ENCODE data around the gene EID3.

The EID3 gene

DNA sequence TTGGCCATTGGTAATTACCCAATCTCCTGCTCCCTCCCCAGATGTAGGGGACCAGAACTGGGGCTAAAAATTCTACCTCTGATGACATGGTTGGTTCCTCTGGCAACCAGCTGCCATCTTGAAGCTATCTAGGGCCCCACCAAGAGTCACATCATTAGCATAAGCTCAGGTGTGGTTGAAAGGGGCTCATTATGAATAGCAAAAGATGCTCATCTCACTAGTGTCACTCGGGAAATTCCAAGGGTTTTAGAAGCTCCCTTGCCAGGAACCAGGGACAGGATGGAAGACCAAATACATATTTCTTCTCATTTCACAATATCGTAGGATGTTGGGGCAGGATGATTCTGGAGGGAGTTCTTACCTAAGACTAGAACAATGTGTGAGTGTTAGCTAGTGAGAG is 38.6 kb downstream of the EID3 start:
- DNase-seq, result no peak

DNA sequence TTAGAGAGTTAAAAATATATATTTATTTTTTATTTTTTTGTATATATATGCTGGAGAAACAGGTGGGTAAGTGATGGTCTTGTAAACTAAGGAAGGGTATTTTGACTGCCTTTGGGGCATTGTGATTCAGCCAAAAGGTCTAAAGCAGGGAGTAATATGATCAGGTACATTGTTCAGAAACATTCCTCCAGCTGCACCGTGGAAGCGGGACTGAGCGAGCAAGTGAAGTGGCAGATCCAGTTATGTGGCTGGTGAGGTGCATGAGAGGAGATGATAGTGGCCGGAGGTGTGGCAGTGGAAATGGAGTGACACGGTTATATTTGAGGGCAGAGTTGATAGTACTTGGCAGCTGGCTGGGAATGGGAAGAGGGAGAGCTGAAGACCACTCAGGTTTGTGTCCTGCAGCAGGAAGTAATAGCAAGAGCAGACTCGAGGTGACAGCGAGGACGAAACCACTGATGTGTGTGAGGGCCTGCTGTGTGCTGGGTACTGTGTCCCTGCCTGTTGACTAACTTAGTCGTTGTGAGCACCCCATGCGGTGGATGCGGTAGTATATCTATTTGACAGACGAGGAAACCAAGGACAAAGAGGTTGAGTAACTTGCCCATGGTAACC is 39.2 kb downstream of the EID3 start:
- DNase-seq, result no peak

DNA sequence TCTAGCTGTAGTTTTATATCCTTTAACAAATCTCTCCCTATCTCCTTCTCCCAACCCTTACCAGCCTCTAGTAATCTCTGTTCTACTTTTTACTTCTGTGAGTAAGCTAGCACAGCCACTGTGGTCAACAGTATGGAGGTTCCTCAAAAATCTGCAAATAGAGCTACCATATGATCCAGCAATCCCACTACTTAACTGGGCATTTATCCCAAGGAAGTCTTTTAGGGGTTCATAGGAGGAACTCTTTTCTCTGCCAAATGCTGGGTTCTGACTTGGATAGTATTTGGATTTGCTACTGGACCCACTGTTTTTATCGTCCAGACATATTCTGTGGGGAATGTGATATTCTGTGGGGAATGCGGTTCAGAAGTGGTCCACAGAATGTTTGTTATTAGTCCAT is 41.1 kb downstream of the EID3 start:
- no peak for DNase-seq

DNA sequence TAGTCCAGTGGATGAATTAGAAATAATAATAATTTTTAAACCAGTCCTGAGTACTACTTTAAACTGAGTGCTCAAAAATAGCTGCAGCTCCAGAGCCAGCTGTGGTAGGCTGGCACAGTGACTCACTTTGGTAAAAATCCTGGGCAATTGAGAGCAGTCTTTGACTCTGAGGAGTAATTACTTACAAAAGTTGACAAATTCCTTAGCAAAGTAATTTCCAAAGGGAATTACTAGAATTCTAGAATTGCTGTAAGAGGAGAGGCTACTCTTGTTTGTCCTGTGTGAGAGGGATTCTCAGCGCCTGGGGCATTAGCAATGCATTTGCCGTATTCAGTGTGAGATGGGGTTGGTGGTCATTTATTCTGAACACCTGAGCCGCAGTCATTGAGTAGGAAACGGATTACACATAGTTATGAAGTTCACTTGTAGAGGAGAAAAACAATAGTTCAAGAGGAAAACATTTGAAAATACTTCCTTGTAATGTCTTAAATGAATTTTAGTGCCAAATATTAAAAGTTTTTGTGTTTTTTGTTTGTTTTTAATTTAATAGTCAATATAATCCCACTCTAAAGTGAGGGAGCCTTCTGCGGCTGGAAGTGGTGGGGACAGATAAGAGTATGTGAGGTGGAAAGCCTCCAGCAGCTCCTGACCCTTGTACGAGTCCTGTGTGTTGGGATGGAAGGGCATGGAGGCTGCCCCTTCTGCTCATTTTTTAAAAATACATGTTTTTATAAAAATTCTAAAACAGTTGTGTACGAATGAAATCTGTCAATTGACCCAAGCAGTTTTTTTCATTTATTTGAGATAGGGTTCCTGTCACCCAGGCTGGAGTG is 41.9 kb downstream of the EID3 start:
- DNase-seq, result no peak

DNA sequence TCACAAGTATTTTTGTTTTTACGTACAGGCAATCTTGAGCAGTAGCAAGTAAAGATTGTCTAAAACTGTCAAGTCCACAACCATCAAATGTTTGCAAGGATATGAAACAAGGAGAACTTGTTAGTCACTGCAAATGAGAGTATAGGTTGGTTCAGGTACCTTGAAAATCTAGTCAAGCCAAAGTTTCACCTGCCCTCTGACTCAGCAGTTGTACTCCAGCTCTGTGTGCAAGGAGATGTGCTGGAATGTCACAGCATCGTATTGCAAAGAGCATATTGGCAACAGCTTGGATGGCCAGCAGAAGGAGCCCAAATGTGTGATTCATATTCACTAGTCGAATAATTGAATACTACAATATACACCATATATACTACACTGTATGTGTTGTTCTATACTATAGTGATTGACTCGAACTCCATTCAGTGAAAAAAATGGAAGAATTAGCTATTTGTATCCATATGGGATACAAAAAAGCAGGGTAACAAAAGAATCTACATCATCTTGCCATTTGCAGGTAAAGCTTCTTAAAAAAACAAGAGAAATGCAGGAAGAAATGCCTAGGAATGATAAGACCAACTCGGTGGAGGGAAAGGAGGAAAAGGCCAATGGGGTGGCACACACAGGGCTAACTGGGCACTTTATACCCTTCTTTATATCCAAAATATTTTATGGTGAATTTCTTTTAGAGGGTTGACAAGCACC is 44.0 kb downstream of the EID3 start:
- no peak for DNase-seq

DNA sequence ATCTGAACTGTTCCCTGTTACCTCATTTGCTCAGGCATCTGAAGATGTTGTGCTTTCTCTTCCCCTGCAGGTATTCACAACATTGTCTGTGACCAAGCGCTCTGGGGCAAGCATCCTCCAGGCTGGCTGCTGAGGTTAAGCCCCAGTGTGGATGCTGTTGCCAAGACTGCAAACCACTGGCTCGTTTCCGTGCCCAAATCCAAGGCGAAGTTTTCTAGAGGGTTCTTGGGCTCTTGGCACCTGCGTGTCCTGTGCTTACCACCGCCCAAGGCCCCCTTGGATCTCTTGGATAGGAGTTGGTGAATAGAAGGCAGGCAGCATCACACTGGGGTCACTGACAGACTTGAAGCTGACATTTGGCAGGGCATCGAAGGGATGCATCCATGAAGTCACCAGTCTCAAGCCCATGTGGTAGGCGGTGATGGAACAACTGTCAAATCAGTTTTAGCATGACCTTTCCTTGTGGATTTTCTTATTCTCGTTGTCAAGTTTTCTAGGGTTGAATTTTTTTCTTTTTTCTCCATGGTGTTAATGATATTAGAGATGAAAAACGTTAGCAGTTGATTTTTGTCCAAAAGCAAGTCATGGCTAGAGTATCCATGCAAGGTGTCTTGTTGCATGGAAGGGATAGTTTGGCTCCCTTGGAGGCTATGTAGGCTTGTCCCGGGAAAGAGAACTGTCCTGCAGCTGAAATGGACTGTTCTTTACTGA is 44.9 kb downstream of the EID3 start:
- DNase-seq, result no peak

DNA sequence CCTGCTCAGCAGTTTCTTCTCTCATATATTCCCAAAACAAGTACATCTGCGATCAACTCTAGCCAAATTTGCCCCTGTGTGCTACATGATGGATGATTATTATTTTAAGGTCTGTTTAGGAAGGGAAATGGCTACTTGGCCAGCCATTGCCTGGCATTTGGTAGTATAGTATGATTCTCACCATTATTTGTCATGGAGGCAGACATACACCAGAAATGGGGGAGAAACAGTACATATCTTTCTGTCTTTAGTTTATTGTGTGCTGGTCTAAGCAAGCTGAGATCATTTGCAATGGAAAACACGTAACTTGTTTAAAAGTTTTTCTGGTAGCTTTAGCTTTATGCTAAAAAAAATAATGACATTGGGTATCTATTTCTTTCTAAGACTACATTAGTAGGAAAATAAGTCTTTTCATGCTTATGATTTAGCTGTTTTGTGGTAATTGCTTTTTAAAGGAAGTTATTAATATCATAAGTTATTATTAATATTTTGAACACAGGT is 45.5 kb downstream of the EID3 start:
- DNase-seq, result no peak

DNA sequence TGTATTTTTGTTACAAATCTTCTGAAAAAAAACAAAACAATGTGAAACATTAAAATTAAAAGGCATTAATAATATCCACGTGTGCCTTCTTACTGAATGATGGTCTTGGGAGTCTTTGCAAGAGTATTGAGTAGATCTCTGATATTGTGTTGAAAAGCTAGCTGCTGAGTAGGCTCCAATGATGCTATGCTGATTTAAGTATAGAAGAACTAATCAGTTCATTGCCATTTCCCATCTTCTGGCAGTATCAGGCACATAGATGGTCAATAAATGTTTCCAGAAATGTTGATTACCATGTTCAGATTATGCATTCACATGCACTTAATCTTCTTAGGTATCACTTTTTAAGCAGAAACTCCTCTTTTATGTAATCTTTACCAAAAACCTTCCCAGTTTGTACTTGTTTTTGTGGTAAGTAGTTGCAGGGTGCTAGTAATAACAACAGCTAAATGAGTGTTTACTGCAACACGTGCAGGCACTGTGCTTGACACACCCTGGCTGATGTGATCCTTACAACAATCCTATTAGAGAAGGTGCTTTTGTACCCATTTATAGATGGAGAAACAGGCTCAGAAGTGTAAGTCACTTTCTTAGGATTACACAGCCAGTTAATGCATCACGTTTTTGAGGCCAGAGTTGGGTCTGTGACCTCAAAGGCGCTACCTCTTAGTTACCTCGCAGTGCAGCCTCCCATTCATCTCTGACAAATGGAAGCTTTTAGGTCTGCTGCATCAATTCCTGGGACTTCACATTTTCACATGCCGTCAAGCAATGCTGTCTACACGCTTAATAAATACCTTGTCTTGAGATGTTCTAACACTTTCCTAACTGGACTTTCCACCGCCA is 46.9 kb downstream of the EID3 start:
- DNase-seq, result no peak

DNA sequence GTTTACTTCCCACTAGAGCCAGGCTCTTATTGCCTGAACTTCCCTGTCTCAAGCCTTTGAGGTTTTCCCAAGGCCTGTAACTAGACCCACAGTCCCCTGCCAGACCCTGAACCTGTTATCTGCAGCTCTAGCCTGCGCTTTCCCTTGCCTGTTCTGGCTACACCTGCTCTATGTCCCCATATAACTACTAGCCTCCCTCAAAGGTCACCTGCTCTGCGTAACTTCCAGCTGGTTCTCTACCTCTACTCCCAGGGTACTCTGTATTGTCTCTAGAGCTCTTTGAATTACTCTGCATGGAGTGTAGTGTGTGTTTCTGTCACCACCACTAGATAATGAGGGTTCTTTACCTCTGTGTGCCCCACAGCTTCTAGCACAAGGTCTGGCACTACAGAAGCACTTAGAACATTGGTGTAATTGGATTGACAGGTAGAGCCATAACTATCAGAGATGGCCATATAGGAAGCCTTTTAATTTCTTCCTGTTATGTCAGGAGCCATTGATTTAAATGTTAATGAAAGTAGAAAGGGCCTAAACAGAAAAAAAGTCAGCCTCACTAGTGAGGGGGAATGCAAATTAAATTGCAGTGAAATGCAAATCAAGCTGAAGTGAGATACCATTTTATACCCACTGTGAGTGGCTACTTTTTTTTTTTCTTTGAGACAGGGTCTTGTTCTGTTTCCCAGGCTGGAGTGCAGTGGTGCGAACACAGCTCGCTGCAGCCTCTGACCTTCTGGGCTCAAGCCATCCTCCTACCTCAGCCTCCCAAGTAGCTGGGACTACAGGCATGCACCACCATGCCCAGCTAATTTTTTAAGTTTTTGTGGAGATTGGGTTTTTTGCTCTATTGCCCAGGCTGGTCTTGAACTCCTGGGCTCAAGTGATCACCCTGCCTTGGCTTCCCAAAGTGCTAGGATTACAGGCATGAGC is 47.8 kb downstream of the EID3 start:
- DNase-seq, result no peak

DNA sequence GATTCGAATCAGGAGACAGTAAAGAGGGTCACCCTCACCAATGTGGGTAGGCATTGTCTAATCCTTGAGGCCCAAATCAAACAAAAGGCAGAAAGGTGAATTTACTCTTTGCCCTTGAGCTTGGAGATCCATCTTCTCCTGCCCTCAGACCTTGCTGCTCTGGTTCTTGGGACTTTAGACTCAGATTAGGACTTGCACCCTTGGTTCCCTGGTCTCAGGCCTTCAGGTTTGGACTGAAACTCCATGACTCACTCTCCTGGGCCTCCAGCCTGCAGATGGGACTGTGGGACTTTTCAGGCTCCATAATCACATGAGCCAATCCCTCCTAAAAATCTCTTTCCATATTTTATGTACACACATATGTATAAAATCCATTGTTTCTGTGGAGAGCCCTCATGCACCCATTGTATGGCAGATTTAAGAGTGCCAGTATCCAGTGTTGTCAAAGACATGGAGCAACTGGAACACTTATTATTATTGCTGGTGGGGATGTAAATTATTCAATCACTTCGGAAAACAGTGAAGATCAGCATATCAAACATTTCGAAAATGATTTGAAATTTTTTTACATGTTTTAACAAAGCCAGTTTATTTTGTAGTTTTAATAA is 48.7 kb downstream of the EID3 start:
- DNase-seq, result no peak

DNA sequence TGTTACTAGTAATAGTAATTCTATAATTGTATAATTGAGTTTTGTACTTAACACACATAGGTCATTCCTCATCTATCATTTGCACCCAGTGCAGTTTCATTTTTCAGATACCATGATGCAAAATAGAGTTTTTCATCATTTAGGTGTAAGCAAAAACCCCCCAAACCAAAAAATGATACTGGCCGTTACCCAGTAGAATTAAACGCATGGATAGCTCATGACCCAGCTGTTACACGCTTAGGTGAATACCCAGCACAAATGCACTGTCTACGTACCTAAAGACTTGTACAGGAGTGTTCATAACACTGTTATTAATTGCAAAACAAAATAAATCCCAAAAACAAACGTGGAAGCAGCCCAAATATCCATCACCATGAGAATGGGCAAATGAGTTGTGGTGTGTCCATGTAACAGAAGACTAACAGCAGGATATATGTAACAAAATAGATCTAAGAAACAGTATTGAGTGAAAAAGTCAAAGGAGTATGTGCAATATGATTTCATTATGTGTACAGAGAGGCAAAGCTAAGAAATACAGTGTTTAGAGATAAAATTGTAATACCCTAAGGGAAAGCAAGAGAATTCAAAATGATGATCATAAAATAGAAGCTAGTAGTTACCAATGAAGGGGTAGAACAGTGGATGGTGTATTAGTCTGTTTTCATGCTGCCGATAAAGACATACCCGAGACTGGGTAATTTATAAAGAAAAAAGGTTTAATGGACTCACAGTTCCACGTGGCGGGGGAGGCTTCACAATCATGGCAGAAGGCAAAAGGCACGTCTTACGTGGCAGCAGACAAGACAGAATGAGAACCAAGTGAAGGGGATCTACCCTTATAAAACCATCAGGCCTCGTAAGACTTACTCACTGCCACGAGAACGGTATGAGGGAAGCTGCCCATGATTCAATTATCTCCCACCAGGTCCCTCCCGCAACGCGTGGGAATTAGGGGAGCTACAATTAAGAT is 49.8 kb downstream of the EID3 start:
- no peak for DNase-seq

DNA sequence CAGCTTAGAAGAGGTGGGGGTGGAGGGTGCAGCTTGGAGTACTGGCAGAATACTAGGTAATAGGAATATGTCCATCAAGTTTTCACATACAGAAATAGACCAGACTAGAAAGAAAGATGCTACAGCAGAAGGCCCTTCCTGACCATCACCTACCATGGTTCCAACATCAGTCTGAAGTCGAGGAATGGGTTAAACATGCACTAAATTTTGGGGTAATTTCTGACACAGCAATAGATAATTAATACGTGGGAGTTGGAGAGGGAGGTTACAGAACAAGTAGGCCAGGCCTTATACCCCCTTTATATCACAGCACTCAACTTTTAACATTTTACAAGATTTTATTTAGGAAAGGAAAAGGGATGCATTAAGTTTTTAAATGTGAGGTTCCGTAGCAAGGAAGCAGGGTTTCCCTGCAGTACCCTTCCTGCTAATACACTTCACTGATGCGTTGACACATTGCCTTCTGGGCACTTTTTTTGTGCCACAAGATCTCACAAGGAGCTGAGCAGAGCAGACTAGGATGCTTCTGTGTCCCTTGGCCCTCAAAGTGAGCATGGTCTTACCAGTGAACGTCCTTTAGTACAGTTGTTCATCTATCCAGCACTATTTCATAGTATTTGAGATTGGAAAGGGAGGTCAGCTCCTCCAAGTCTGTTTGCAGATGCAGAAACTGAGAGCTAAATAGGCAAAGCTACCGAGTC is 50.8 kb downstream of the EID3 start:
- no peak for DNase-seq

Measured in cerebellar nuclear complex (tissue), 1 donor.